ENCODE measurements around the gene PAX7. TPM values are rescaled to one million over a fixed set of nuclear protein-coding genes. Genes with fewer than 3 reads are reported as not detected.

PAX7 gene
- total and polyA plus RNA-seq, 2 of the 4 experiments (the other 2 are of a cell fraction) = not detected

- in situ Hi-C loops (cut with MboI; ENCODE audit: low sequenced_read_pairs) (no loop called here), intact Hi-C loops (cut with micrococcal nuclease) (no loop called here), dilution Hi-C loops (cut with HindIII; ENCODE audit: low sequenced_read_pairs, unreplicated experiment) (no loop called here)
- no peak overlapping the region for H4K91ac ChIP-seq (ENCODE audit: insufficient read depth, low read depth, low read length)
- H2BK5ac ChIP-seq (ENCODE audit: low read depth, low read length, poor library complexity, severe bottlenecking) = no peak overlapping the region
- no peaks in the 10 kb centered on the region for H3K9me3 ChIP-seq (ENCODE audit: control insufficient read depth, insufficient read depth, low read length)
- no TSS peak for BruUV-seq (replicated peaks)
- no peak overlapping the region for H2AK5ac ChIP-seq (ENCODE audit: low read depth, low read length)
- no peaks in the 10 kb centered on the region for H3K36me3 ChIP-seq (ENCODE audit: control insufficient read depth, insufficient read depth, low read length)
- no peaks in the 10 kb centered on the region for H3K9me1 ChIP-seq (ENCODE audit: insufficient read depth, low read length)
- no peak overlapping the region for H4K5ac ChIP-seq (ENCODE audit: low read depth, low read length)
- H2AFZ ChIP-seq (replicated peaks; ENCODE audit: low read length, poor library complexity) = no peak overlapping the region
- ChIA-PET CTCF (interaction anchor here (0.6 kb wide), 2 partner anchors 79 to 1648 kb away, joined by 3 read pairs; no protein-coding TSS in a partner anchor), POLR2A (ENCODE audit: unreplicated experiment) (no interaction called here)
- no peak overlapping the region for H3K14ac ChIP-seq (replicated peaks; ENCODE audit: low read depth, low read length)
- H2BK15ac ChIP-seq (ENCODE audit: low read depth, low read length) = no peak overlapping the region
- no peak for DNase-seq
- no peak overlapping the region for H3K23ac ChIP-seq (ENCODE audit: low read depth, low read length)
- H4K20me1 ChIP-seq (ENCODE audit: insufficient read depth, low read length) = no peaks in the 10 kb centered on the region
- no peaks in the 10 kb centered on the region for H3K4me1 ChIP-seq (ENCODE audit: control insufficient read depth, insufficient read depth, low read length)
- no peak for ATAC-seq (ENCODE audit: low read depth)
- H3K4me3 ChIP-seq (ENCODE audit: insufficient read depth, low read depth, low read length) = no peak overlapping the region
- no peak overlapping the region for H3K4me2 ChIP-seq (ENCODE audit: low read depth, low read length)
- H3K79me1 ChIP-seq (ENCODE audit: low read depth in 1 of 2, low read length in 2 of 2) = no peaks in the 10 kb centered on the region
- no peak overlapping the region for H2BK120ac ChIP-seq (ENCODE audit: low read depth, low read length)
- H4K8ac ChIP-seq (ENCODE audit: low read depth in 2 of 2, low read length in 2 of 2) = no peak overlapping the region
- H2AK9ac ChIP-seq (replicated peaks; ENCODE audit: low read depth, low read length, poor library complexity) = no peak overlapping the region
- H3K9ac ChIP-seq (ENCODE audit: low read depth, low read length) = no peak overlapping the region
- H3K56ac ChIP-seq (ENCODE audit: extremely low read depth, insufficient read depth, low read length) = no peak overlapping the region
- no peak overlapping the region for H3K18ac ChIP-seq (ENCODE audit: low read depth, low read length)
- H3K27ac ChIP-seq (ENCODE audit: insufficient read depth, low read length) = no peak overlapping the region
- no CpG with 5 or more reads among the region's 3 CpGs for WGBS, 2 experiments (ENCODE audit: extremely low coverage in 2 of 2, insufficient read length in 1 of 2)
- no peaks in the 10 kb centered on the region; the same call in none of the 2 replicates for H3K27me3 ChIP-seq (ENCODE audit: control insufficient read depth, insufficient read depth, low read length)
- H3K4ac ChIP-seq (ENCODE audit: low read depth, low read length) = no peak overlapping the region
- no peak for TF ChIP-seq NFE2L2 (IDR thresholded peaks at IDR 0.05; ENCODE audit: low read depth, low read length)
- TF ChIP-seq BHLHE40 (IDR thresholded peaks at IDR 0.05; ENCODE audit: low read depth, low read length) = no peak
- no peak for TF ChIP-seq USF2 (IDR thresholded peaks at IDR 0.05; ENCODE audit: low read depth, low read length)
- TF ChIP-seq MAFK (IDR thresholded peaks at IDR 0.05; ENCODE audit: low read depth, low read length) = no peak
- TF ChIP-seq CTCF (conservative IDR thresholded peaks at IDR 0.05; ENCODE audit: low read depth, low read length) = no peak
- TF ChIP-seq ELK1 (IDR thresholded peaks at IDR 0.05; ENCODE audit: borderline replicate concordance, low read depth, low read length) = no peak
- TF ChIP-seq MXI1 (IDR thresholded peaks at IDR 0.05; ENCODE audit: borderline replicate concordance, low read depth, low read length) = no peak
- no peak overlapping the region for H2BK20ac ChIP-seq (ENCODE audit: low read depth, low read length)
Observed at GRCh38 chr1:18760156-18760555, 129.5 kb downstream of the PAX7 start.

Measured in IMR-90 (cell line).